Sciatic nerve (tissue), 2 donors: ENCODE data around the gene USP1. TPM values are rescaled to one million over a fixed set of nuclear protein-coding genes. Genes with fewer than 3 reads are reported as not detected.

Source experiments
- ATAC-seq: fragments of 200-7000 bp; cut with Tn5 transposase; one replicate; pipeline ENCODE4 v1.9.1; 2020; ENCODE audit warnings: mild to moderate bottlenecking, moderate library complexity
- DNase-seq: peaks from one replicate; pipeline ENCODE4 v3.0.0-alpha.2; 2020; ENCODE audit warnings: low spot score
- intact Hi-C: fragments of 100-400 bp; cut with DNase I; formaldehyde crosslinking; loops from one replicate; pipeline ENCODE4 v1.14.2; 2022
- total RNA-seq: library from RNA; stranded (reverse); fragmentation: NEBNext Ultra II Directional; extraction: Animal tissue kit (Norgen Biotek cat#: 25700); gene quantifications from one replicate; pipeline ENCODE4 v1.2.1, GENCODE V29; 2021
- donor health status: DM: no; HTN: no; CAD: no.
- donor health status: DM: no; HTN: no; CAD: no.

USP1 gene
- total RNA-seq: 34.0 TPM

DNA sequence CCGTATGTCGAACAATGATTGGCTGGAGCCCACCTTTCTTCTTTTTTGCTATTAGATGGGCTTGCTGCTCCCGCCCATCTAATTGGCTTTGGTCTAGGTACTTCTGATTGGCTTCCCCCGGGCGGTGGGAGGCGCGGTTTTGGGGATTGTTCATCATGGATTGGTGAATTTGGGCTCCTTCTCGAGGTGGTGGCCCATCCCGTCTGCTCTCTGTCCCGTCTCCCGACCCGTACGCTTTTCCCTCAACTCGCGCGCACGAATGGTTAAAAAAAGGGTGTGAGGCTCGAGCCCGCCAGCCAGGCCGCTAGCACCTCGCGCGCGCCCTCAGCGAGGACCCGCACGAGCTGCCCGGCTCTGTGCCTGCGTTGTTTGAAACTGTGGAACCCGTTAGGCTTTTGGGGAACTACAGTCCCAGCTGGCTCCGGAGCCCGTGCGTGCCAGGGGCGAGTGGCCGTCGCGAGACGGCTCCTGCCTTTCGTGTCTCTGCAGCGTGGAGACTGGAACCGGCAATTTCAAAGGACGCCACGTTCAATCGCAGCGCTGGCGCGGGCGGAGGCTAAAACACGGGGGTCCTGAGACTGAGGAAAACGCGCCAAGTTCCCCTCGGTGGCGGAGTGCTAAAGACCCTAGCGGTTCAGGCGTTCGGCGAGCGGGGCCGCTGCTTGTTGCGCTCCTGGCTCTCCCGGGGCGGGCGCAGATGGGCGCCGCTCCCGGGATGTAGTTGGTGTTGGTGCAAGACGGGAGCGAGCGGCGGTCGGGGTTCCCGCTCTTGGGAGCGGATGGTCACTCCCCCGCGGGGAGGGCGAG lies at the start of gene USP1:
Gene USP1 (plus strand): TSS at position 584 of the 807 bp plus-strand sequence. CDS start 2,819 bp downstream, outside the sequence.
- intact Hi-C loops: no loop called here
- ATAC-seq (peak; percentile 97), DNase-seq (peak; percentile 97)

- ATAC-seq (no peak), DNase-seq (no peak)
- intact Hi-C loops: no loop called here
Measured at GRCh38 chr1:62389531-62389930, 47.3 kb upstream of the USP1 start.

GRCh38 chr1:62390071-62390470 lies 46.8 kb upstream of the USP1 start:
- ATAC-seq: no peak
- no peak for DNase-seq
- intact Hi-C loops: no loop called here

DNA sequence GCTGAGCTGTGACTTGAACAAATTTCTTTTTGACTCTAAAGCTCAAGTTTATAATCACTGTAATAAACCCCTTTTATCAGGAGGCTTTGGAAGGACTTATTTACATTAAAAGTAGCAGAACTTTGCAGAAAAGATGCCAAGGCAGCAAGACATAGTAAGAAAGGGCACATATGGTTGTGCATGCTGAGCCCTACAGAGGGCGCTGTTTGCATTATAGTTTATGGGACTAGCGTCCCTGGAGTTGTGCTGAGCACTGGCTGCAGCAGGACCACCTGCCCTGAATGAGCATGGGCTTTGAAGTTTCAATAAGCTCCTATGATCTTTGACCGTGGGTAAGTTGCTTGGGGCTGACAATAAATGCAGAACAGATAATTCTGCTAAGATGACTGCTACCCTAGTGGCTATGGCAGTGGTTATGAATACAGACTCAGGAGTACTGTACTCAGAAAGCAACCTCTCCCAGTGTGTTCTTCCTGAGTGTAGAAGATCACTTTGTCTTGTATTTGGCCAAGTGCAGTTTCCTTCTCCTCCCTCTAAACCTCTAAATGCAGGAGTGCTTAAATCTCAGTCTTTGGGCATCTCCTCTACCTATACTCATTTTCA lies 45.4 kb upstream of the USP1 start:
- DNase-seq: no peak
- intact Hi-C loops: no loop called here
- ATAC-seq: no peak

DNA sequence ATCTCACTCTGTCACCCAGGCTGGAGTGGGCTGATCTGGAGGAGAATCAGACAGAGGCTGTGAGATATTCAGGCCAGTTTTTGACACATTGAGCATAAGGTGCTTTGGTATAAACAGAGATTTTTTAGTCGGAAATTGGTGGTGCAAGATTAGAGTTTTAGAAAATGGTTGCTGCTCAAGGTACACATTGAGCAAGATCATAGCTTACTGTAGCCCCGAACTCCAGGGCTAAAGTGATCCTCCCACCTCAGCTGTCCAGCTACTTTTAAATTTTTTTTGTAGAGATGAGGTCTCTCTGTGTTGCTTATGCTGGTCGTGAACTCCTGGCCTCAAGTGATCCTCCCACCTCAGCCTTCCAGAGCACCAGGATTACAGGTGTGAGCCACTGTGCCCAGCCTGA lies 43.9 kb upstream of the USP1 start:
- ATAC-seq: no peak
- intact Hi-C loops: no loop called here
- no peak for DNase-seq

DNA sequence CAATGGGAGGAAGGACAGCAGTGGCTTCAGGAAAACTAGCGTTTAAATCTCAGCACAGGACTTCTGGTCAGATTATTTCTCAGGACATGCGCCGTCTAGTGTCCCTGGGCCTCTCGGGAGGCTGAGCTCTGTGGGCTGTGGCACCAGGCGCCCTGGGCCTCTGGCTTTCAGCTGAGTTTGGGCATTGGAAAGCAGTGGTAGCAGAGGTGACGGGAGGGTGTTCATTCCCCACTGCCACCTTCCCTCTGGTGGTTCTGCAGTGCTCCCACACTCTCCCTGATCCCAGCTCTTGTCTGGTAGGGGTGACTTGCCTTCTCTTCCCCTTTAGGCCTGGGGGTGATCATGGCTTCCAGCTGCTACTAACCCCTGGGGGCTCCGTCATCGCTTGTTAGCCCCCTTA lies 42.2 kb upstream of the USP1 start:
- intact Hi-C loops: no loop called here
- ATAC-seq (no peak), DNase-seq (no peak)

- intact Hi-C loops: no loop called here
- ATAC-seq (peak; percentile 91), DNase-seq (peak; percentile 62)
Measured at GRCh38 chr1:62395291-62395690, 41.6 kb upstream of the USP1 start.

DNA sequence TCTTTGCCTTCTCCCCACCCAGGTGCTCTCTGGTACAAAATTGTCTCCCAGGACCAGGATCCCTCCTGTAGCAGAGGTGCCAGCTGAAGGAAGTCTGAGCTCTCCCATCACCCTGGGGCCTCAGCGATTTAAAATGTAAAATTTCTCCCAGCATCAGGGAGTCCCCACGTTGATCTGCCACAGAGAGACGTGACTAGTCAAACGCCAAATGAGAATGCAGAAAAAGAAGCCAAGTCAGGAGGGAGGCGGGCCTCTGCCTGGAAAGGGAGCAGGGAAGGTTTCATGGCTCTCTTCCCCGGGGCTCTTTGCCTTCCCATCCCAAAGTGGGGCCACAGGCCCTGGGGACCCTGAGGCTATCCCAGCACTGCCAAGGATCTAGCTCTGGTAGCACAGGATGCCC lies 40.0 kb upstream of the USP1 start:
- ATAC-seq (no peak), DNase-seq (no peak)
- intact Hi-C loops: no loop called here

GRCh38 chr1:62397301-62397700 lies 39.5 kb upstream of the USP1 start:
- DNase-seq (no peak), ATAC-seq (no peak)
- intact Hi-C loops: no loop called here

- ATAC-seq: no peak
- intact Hi-C loops: no loop called here
- no peak for DNase-seq
Measured at GRCh38 chr1:62398377-62398776, 38.5 kb upstream of the USP1 start.

- intact Hi-C loops: no loop called here
- DNase-seq (no peak), ATAC-seq (no peak)
Measured at GRCh38 chr1:62401034-62401760, 35.7 kb upstream of the USP1 start.

DNA sequence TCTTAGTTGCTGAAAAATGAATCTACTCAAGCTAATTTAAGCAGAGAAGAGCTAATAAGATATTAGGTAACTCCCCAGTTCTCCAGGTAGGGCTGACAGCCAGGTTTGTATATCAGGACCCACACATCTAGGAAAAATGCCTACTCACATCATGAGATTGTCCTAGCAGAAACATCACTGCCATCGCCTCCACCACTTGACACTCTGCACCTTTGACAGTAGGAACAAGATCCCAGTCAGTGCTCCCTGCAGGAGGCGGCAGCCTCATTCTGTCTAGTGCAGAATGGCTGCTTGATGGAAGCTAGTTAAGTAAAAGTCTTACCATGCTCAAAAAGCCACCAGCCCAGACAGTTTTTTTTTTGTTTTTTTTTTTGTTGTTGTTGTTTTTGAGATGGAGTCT lies 31.6 kb upstream of the USP1 start:
- intact Hi-C loops: no loop called here
- DNase-seq: no peak
- ATAC-seq: no peak

DNA sequence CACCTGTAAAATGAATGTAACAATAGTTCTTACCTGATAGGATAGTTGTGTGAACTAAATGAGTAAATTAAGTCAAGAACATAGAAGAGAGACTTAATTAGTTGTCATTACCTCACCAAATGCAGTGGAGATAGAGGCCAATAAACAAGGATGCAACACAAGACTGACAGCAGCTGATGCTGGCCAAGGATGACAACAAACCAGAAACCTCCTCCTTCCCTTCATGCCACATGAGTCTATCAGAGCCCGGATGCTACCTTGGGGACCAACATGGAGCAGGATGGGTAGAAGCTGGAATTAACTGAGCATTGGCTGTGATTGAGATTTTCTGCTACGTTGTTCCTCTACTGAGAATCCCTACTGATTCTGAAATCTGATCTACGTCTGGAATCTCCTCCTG lies 30.3 kb upstream of the USP1 start:
- intact Hi-C loops: no loop called here
- ATAC-seq (no peak), DNase-seq (no peak)

DNA sequence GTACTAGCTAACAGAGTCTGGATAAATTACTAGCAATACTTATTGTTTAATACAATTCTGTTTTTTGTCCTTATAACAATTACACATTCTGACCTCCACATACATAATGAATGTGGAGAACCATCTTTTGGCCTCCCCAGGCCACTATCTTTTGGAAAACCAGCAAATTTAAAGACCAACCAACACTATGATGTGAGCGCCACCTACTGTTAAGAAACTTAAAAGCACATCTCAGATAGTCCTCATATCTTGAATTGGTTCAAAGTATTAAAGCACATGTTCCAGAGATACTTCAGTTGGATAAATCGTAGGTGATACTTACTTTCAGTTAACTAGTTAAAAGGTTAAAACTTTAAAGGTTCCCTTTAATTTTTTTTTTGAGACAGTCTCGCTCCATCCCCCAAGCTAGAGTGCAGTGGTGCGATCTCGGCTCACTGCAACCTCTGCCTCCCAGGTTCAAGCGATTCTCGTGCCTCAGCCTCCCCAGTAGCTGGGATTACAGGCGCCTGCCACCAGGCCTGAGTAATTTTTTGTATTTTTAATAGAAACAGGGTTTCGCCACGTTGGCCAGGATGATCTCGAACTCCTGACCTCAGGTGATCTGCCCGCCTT lies 29.3 kb upstream of the USP1 start:
- ATAC-seq: peak; percentile 81
- intact Hi-C loops: loop anchor here (2.0 kb wide), 1 partner anchor 233 kb away; no protein-coding TSS in a partner anchor

GRCh38 chr1:62415687-62416086 lies 21.2 kb upstream of the USP1 start:
- ATAC-seq (no peak), DNase-seq (no peak)
- intact Hi-C loops: no loop called here

More for the DNA sequence above, 29.3 kb upstream of the USP1 start:
- no peak for DNase-seq

DNA sequence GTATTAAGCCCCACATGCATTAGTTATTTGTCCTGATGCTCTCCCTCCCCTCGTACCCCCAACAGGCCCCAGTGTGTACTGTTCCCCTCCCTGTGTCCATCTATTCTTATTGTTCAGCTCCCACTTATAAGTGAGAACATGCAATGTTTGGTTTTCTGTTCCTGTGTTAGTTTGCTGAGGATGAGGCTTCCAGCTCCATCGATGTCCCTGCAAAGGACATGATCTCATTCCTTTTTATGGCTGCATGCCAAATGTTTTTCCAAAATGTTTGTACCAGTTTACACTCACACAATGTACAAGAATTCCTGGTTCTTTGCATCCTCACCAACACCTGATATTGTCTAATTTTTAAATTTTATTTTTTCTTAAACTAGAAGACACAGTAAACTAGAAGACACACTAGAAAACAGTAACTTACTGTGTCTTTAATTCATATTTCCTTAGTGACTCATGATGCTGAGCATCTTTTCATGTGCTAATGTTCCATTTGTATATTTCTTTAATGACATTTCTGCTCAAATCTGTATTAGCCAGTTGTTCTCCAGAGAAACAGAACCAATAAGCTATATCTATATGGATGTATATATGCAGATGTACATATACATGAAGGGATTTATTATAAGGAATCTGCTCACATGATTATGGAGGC lies 19.4 kb upstream of the USP1 start:
- intact Hi-C loops: no loop called here
- ATAC-seq: no peak

GRCh38 chr1:62420214-62420613 lies 16.6 kb upstream of the USP1 start:
- intact Hi-C loops: no loop called here
- DNase-seq (no peak), ATAC-seq (no peak)

More for the DNA sequence above, 19.4 kb upstream of the USP1 start:
- no peak for DNase-seq

- intact Hi-C loops: no loop called here
Measured at GRCh38 chr1:62423580-62424242, 13.1 kb upstream of the USP1 start.

GRCh38 chr1:62424411-62424810 lies 12.4 kb upstream of the USP1 start:
- no peak for ATAC-seq
- intact Hi-C loops: no loop called here
- DNase-seq: no peak

More at GRCh38 chr1:62423580-62424242, 13.1 kb upstream of the USP1 start:
- no peak for ATAC-seq
- DNase-seq: no peak
